Fibroblast of villous mesenchyme (primary cell): ENCODE measurements around the gene MYOCD. TPM values are rescaled to one million over a fixed set of nuclear protein-coding genes. Genes with fewer than 3 reads are reported as not detected.

Experiments
- DNase-seq: peaks from one replicate; pipeline ENCODE4 v3.0.0-alpha.2; 2010; ENCODE audit warnings: low read depth
- H3K4me3 ChIP-seq: 2 replicates; pipeline ENCODE4 v1.5.1; 2011; ENCODE audit warnings: low read depth, mild to moderate bottlenecking, low read length
- total RNA-seq: library from RNA; depleted of rRNA; stranded (reverse); fragments of >200 nt; gene quantifications from 2 replicates; pipeline ENCODE4 v1.2.3, GENCODE V29; 2012
- TF ChIP-seq, protein P1 (sequence below): IDR thresholded peaks from 2 replicates; pipeline ENCODE4 v1.5.1; 2012; ENCODE audit warnings: low read depth, mild to moderate bottlenecking, low read length; ENCODE audit not compliant: insufficient read depth

MYOCD gene
- total RNA-seq, 1 donor: 14.7 TPM

DNA sequence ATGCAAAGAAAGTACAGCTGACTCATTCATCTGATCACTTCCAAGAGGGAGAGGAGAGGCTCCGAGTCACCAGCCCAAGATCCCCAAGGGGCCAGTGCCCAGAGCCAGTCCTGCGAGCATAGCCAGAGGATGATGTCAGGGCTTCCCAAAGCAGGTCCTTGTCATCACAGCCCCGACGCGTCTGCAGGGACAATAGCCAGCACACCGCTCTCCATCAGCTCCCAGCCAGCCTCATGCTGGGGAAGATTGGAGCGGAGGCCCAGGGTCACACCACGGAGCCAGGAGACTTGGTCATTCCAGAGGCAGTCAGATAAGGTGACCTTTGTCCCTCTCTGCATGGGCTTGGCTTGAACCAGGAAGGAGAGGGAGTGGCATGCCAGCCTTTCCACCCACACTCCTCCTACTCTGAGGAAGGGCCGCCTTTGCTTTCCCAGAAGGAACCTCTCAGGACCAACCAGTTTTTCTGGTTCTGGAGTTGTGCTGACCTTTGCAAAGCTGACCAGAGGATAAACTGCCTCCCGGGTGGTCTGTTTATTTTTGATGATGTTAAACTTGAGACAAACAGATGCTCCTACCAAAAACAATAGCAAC lies 65.3 kb downstream of the MYOCD start:
- no peak overlapping the region for H3K4me3 ChIP-seq
- TF ChIP-seq, protein P1, sequence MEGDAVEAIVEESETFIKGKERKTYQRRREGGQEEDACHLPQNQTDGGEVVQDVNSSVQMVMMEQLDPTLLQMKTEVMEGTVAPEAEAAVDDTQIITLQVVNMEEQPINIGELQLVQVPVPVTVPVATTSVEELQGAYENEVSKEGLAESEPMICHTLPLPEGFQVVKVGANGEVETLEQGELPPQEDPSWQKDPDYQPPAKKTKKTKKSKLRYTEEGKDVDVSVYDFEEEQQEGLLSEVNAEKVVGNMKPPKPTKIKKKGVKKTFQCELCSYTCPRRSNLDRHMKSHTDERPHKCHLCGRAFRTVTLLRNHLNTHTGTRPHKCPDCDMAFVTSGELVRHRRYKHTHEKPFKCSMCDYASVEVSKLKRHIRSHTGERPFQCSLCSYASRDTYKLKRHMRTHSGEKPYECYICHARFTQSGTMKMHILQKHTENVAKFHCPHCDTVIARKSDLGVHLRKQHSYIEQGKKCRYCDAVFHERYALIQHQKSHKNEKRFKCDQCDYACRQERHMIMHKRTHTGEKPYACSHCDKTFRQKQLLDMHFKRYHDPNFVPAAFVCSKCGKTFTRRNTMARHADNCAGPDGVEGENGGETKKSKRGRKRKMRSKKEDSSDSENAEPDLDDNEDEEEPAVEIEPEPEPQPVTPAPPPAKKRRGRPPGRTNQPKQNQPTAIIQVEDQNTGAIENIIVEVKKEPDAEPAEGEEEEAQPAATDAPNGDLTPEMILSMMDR: no peak
- DNase-seq: peak; percentile 70

DNA sequence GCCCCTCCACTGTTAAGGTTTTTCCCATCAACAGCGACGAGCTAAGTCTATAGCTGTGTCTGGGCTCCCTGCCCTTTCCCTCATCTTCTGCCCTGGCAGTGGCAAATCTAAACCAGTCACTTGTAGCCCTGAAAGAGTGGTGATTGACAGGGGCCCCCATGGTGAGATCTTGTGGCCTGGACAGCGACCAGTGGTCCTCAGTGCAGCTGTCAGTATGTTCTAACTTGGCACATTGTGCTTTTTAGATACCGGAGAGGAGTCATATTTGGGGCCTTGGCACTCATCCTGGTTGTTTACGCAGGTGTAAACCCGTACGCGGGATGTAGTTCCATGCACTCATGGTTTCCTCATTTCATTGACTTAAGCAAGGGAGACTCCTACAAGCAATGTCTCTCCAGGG lies 66.1 kb downstream of the MYOCD start:
- DNase-seq: no peak
- TF ChIP-seq, protein P1: no peak

DNA sequence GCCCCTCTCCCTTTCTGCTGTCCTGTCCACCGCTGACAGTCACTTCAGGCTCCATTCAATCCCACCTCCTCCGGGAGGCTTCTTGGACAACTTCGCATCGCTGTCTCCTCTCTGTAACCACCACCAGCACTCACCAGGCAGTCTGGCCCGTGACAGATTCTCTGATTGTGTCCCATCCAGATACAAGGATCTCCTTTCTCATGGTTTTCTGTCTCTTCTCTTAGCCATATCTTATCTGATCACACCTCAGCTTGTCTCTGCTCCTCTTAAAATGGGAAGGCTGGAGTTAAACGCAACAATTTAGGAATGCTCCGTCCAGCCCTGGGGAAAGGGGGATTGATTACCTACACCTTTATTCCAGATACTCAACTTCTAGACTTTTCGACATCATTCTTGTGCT lies 66.7 kb downstream of the MYOCD start:
- TF ChIP-seq, protein P1: no peak
- H3K4me3 ChIP-seq: no peak overlapping the region
- no peak for DNase-seq

More for the DNA sequence above, 66.1 kb downstream of the MYOCD start:
- H3K4me3 ChIP-seq: no peak overlapping the region

DNA sequence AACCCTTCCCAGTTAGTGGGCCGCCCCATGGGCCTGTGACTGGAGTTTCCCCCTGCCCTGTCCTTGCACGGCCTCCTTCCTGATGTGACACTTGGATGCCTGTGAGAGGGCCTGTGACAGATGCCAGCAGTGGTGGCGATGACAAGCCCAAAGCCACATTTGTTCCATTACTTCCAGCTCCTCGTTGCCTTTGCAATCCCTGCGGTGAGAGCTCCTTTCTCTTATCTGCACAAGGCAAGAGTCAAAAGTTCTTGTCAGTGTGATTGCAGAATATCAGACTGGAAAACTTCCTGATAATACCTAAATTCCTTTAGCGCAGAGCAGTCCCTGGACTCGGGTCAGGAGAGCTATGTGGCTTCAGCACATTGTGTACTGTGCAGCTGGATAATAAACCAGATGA lies 69.2 kb downstream of the MYOCD start:
- H3K4me3 ChIP-seq: no peak overlapping the region
- TF ChIP-seq, protein P1: no peak
- DNase-seq: peak; percentile 39

DNA sequence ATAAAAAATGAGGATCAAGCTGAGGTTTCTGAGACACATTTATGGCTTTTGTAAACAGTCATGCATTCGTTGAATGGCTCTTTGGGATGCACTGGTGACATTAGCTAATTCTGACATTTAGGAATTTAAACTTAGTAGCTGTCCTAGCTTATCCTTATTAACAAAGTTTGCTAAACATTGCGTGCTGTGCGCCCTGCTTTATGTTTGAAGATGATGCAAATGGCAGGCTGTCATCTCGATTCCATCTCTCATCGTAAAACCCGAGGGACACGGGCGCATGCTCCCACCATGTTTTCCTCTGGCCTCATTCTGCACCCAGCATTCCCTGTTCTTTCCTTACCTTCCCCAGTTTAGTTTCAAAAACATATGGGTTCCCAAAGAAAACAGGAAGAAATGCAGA lies 69.8 kb downstream of the MYOCD start:
- no peak for DNase-seq
- H3K4me3 ChIP-seq: no peak overlapping the region
- TF ChIP-seq, protein P1: no peak

DNA sequence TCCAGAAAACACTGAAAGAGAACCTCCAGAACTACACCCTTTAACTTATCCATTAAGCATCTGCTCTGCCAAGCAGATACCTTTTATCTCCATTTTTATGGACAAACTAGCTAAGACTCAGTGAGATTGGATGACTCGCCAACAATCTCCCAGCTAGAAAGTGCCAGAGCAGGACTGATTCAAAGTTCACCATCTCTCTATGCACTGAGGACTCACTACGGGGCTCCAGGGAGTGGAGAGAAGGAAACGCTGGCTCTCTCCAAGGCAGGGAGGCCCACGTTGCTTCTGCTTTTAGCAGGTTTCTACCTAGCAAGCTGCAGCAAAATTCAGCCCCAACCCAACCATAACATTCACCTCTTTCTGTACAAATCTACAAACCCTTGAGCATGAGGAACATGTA lies 70.8 kb downstream of the MYOCD start:
- DNase-seq: no peak
- no peak overlapping the region for H3K4me3 ChIP-seq
- TF ChIP-seq, protein P1: no peak
